Caki2 (cell line): ENCODE measurements around the gene PMEL. TPM values are rescaled to one million over a fixed set of nuclear protein-coding genes. Genes with fewer than 3 reads are reported as not detected.
"Not testable (repeated sequence)": the region's sequence is repeated elsewhere in the genome, so short reads cannot be mapped to it uniquely, and the experiment has no call there.

Source experiments
- DNase-seq: peaks from one replicate; pipeline ENCODE4 v3.0.0-alpha.2; 2015; ENCODE audit warnings: low read depth
- in situ Hi-C: cut with HindIII; loops from 2 replicates; pipeline ENCODE4 v1.10.0; 2016; ENCODE audit warnings: low sequenced_read_pairs, low pct_unique_long_range_greater_than_20kb, mixed read lengths
- total RNA-seq: library from RNA; depleted of rRNA; stranded (reverse); fragments of >200 nt; shearing (Covaris generic); gene quantifications from 2 replicates; pipeline ENCODE4 v1.2.3, GENCODE V29; 2014; ENCODE audit warnings: low replicate concordance; rRNA removed

PMEL gene
- total RNA-seq, result 10.4 and 27.5 TPM in 2 replicates

- in situ Hi-C loops, result no loop called here
- DNase-seq, result no peak
Observed at GRCh38 chr12:55965941-55966407, at the start of gene PMEL. Gene PMEL (minus strand): TSS chr12:55966042. CDS start chr12:55966011, 31 bp downstream.

- in situ Hi-C loops, result no loop called here
- no peak for DNase-seq
Observed at GRCh38 chr12:56014205-56014604, 48.4 kb upstream of the PMEL start.

GRCh38 chr12:56013482-56013881, 47.6 kb upstream of the PMEL start:
- no peak for DNase-seq
- in situ Hi-C loops, result no loop called here

GRCh38 chr12:56011509-56012090, 45.8 kb upstream of the PMEL start:
- DNase-seq, result no peak
- in situ Hi-C loops, result no loop called here

GRCh38 chr12:56010111-56010570, 44.3 kb upstream of the PMEL start:
- in situ Hi-C loops, result no loop called here
- DNase-seq, result no peak

GRCh38 chr12:56007564-56008559, 42.0 kb upstream of the PMEL start:
- in situ Hi-C loops, result no loop called here
- peak; percentile 23 for DNase-seq

GRCh38 chr12:56004211-56004610, 38.4 kb upstream of the PMEL start:
- no peak for DNase-seq
- in situ Hi-C loops, result no loop called here

- DNase-seq, in situ Hi-C loops: not testable (repeated sequence)
Observed at GRCh38 chr12:56003376-56003775, 37.5 kb upstream of the PMEL start.

GRCh38 chr12:56001487-56002100, 35.8 kb upstream of the PMEL start:
- no peak for DNase-seq
- in situ Hi-C loops, result no loop called here

- in situ Hi-C loops, DNase-seq: not testable (repeated sequence)
Observed at GRCh38 chr12:55999999-56000540, 34.2 kb upstream of the PMEL start.

GRCh38 chr12:55999522-55999921, 33.7 kb upstream of the PMEL start:
- in situ Hi-C loops, result not testable (repeated sequence)
- DNase-seq, result peak; percentile 22

- in situ Hi-C loops, result no loop called here
- DNase-seq, result no peak
Observed at GRCh38 chr12:55997535-55997859, 31.7 kb upstream of the PMEL start.

- in situ Hi-C loops, result no loop called here
- DNase-seq, result peak; percentile 98
Observed at GRCh38 chr12:55996715-55997534, 31.1 kb upstream of the PMEL start, which contains the start of gene SUOX. Gene SUOX (plus strand): TSS chr12:55997276. CDS start chr12:56002222, 4,946 bp downstream.

- in situ Hi-C loops, result no loop called here
Observed at GRCh38 chr12:55996201-55996714, 30.4 kb upstream of the PMEL start.

GRCh38 chr12:55995366-55995765, 29.5 kb upstream of the PMEL start:
- in situ Hi-C loops, result no loop called here
- DNase-seq, result no peak

More at GRCh38 chr12:55996201-55996714, 30.4 kb upstream of the PMEL start:
- peak; percentile 71 for DNase-seq

- DNase-seq, result no peak
- in situ Hi-C loops, result no loop called here
Observed at GRCh38 chr12:55993230-55993853, 27.5 kb upstream of the PMEL start.

GRCh38 chr12:55991110-55991509, 25.3 kb upstream of the PMEL start:
- no peak for DNase-seq
- in situ Hi-C loops, result no loop called here
